GM13976 (cell line): ENCODE measurements around the gene NAV1.

Experiments
- DNase-seq: peaks from one replicate; pipeline ENCODE4 v3.0.0; 2012; ENCODE audit warnings: low spot score
- in situ Hi-C: fragments of 300-500 bp; cut with MboI; formaldehyde crosslinking; loops from one replicate; pipeline ENCODE4 v1.12.0; 2022; ENCODE audit warnings: low sequenced_read_pairs, mixed read lengths, inconsistent platforms; ENCODE audit not compliant: unreplicated experiment
- TF ChIP-seq, protein P1 (sequence below): IDR thresholded peaks from 2 replicates; pipeline ENCODE4 v1.5.1; 2012; ENCODE audit warnings: borderline replicate concordance, mild to moderate bottlenecking; ENCODE audit not compliant: insufficient read depth; ENCODE audit errors: extremely low read depth, missing control alignments, control extremely low read depth

Gene NAV1

DNA sequence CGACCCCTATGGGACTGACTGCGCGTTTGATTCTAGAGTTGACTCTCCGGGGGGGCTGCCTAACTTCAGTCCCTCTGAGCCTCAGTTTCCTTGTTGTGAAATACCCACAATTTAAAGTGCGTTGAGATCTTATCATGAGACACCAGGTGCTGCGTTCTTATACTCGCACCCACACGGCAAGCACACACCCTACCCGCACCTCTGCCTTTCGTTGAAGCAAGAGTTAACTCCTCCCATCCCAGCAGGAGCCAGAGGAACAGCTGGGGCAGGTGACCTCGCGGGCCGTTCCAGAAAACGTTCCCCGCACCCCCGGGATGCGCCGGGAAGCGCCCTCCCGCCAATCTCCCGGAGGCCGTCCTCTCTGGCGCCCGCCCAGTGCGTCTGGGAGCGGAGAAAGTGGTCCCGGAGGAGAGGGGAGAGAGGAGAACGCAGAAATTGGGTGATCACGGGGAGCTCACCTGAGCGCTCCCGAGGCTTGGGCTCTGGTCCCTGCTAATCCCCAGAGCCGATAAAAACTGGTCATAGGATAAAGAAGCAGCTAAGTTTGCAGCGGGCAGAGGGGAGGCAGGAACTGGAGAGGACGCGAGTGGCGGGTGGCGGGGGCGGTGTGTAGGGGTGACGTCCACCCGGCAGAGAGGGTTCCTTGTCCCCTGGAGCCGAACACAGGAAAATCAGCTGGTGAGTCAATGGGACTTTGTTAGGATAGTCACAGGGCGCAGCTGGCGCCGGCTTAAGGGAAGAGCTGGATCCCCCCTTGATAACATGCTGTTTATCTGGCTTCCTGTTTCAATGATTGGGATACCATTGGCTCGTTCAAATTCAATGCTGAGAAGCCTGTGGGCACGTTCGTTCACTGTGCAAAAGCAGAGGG, 869 bp downstream of the NAV1 start:
- TF ChIP-seq, protein P1, sequence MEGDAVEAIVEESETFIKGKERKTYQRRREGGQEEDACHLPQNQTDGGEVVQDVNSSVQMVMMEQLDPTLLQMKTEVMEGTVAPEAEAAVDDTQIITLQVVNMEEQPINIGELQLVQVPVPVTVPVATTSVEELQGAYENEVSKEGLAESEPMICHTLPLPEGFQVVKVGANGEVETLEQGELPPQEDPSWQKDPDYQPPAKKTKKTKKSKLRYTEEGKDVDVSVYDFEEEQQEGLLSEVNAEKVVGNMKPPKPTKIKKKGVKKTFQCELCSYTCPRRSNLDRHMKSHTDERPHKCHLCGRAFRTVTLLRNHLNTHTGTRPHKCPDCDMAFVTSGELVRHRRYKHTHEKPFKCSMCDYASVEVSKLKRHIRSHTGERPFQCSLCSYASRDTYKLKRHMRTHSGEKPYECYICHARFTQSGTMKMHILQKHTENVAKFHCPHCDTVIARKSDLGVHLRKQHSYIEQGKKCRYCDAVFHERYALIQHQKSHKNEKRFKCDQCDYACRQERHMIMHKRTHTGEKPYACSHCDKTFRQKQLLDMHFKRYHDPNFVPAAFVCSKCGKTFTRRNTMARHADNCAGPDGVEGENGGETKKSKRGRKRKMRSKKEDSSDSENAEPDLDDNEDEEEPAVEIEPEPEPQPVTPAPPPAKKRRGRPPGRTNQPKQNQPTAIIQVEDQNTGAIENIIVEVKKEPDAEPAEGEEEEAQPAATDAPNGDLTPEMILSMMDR: no peak
- no peak for DNase-seq
- in situ Hi-C loops: no loop called here

- in situ Hi-C loops: no loop called here
- no peak for DNase-seq
- TF ChIP-seq, protein P1: no peak
These were observed 2.2 kb downstream of the NAV1 start for GRCh38 chr1:201540846-201541735.

- in situ Hi-C loops: no loop called here
- TF ChIP-seq, protein P1: no peak
These were observed 3.5 kb downstream of the NAV1 start for GRCh38 chr1:201542309-201543035.

GRCh38 chr1:201543871-201544642, 5.1 kb downstream of the NAV1 start:
- in situ Hi-C loops: no loop called here
- no peak for DNase-seq

More at GRCh38 chr1:201542309-201543035, 3.5 kb downstream of the NAV1 start:
- DNase-seq: no peak

DNA sequence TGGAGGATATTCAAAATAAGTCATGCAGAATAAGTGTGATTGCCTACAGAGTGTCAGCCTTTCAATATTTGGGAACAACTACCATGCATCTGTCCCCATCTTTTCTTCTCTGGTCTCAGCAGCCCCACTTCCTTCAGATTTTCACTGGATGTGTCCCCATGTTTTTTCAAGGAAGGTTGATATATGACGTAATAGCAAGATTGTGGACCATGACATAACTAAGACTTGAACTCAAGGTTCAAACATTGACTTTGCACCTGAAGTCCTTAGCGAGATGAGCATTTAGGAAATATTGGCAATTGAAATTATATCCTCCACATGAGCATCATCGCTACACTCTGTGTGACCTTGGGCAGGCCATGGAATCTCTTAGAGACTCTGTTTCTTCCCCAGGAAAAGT, 5.8 kb downstream of the NAV1 start:
- in situ Hi-C loops: no loop called here
- no peak for DNase-seq
- TF ChIP-seq, protein P1: no peak

More at GRCh38 chr1:201543871-201544642, 5.1 kb downstream of the NAV1 start:
- TF ChIP-seq, protein P1: no peak
